Skin epidermis (tissue), 12 donors: Measurements from ENCODE around the gene PTPRN2.

Source experiments
- H3K27ac ChIP-seq, 21 experiments: fragments of 200-600 bp; sonication (generic) in 11 of 21; one replicate each; pipeline ENCODE4 v1.5.0; 2020; ENCODE audit warnings: mild to moderate bottlenecking in 3 of 21, inconsistent platforms in 2 of 21, moderate library complexity in 2 of 21
- H3K4me3 ChIP-seq, 7 experiments: fragments of 200-600 bp; sonication (generic) in 2 of 7; one replicate each; pipeline ENCODE4 v1.5.0; 2020; ENCODE audit warnings: inconsistent platforms in 2 of 7, mild to moderate bottlenecking in 2 of 7, moderate library complexity in 1 of 7

PTPRN2 gene

GRCh38 chr7:157961731-157962457, 625.7 kb downstream of the PTPRN2 start:
- Histone ChIP-seq H3K4me3 (no peak overlapping the region), H3K27ac (no peak overlapping the region)

- no peak overlapping the region for H3K4me3 ChIP-seq
These were observed 632.1 kb downstream of the PTPRN2 start for GRCh38 chr7:157955348-157955999.

GRCh38 chr7:157954901-157955300, 632.7 kb downstream of the PTPRN2 start:
- Histone ChIP-seq H3K27ac (no peak overlapping the region), H3K4me3 (no peak overlapping the region)

More at GRCh38 chr7:157955348-157955999, 632.1 kb downstream of the PTPRN2 start:
- no peak overlapping the region for H3K27ac ChIP-seq

- Histone ChIP-seq H3K27ac (no peak overlapping the region), H3K4me3 (no peak overlapping the region)
These were observed 634.6 kb downstream of the PTPRN2 start for GRCh38 chr7:157952841-157953645.

GRCh38 chr7:157952050-157952667, 635.5 kb downstream of the PTPRN2 start:
- H3K4me3 ChIP-seq = no peak overlapping the region

GRCh38 chr7:157951300-157952049, 636.1 kb downstream of the PTPRN2 start:
- Histone ChIP-seq H3K4me3 (no peak overlapping the region), H3K27ac (no peak overlapping the region)

More at GRCh38 chr7:157952050-157952667, 635.5 kb downstream of the PTPRN2 start:
- no peak overlapping the region for H3K27ac ChIP-seq

GRCh38 chr7:157949711-157950110, 637.9 kb downstream of the PTPRN2 start:
- no peak overlapping the region for H3K4me3 ChIP-seq

GRCh38 chr7:157947504-157947903, 640.1 kb downstream of the PTPRN2 start:
- Histone ChIP-seq H3K27ac (no peak overlapping the region), H3K4me3 (no peak overlapping the region)

More at GRCh38 chr7:157949711-157950110, 637.9 kb downstream of the PTPRN2 start:
- H3K27ac ChIP-seq = no peak overlapping the region

- H3K4me3 ChIP-seq = no peak overlapping the region
- no peak overlapping the region for H3K27ac ChIP-seq
These were observed 641.1 kb downstream of the PTPRN2 start for GRCh38 chr7:157946398-157947060.

GRCh38 chr7:157945401-157945800, 642.2 kb downstream of the PTPRN2 start:
- no peak overlapping the region for H3K27ac ChIP-seq

GRCh38 chr7:157944734-157945291, 642.8 kb downstream of the PTPRN2 start:
- H3K27ac ChIP-seq = no peak overlapping the region
- H3K4me3 ChIP-seq = no peak overlapping the region

More at GRCh38 chr7:157945401-157945800, 642.2 kb downstream of the PTPRN2 start:
- H3K4me3 ChIP-seq = no peak overlapping the region

- Histone ChIP-seq H3K4me3 (no peak overlapping the region), H3K27ac (no peak overlapping the region)
These were observed 643.6 kb downstream of the PTPRN2 start for GRCh38 chr7:157944051-157944450.

GRCh38 chr7:157943561-157943960, 644.1 kb downstream of the PTPRN2 start:
- no peak overlapping the region for H3K27ac ChIP-seq

GRCh38 chr7:157941210-157941609, 646.4 kb downstream of the PTPRN2 start:
- H3K4me3 ChIP-seq = no peak overlapping the region
- H3K27ac ChIP-seq = no peak overlapping the region

More at GRCh38 chr7:157943561-157943960, 644.1 kb downstream of the PTPRN2 start:
- no peak overlapping the region for H3K4me3 ChIP-seq

GRCh38 chr7:157940497-157940896, 647.1 kb downstream of the PTPRN2 start:
- no peak overlapping the region for H3K27ac ChIP-seq
- no peak overlapping the region for H3K4me3 ChIP-seq

GRCh38 chr7:157938211-157938610, 649.4 kb downstream of the PTPRN2 start:
- H3K4me3 ChIP-seq = no peak overlapping the region
- no peak overlapping the region for H3K27ac ChIP-seq

GRCh38 chr7:157937406-157937805, 650.2 kb downstream of the PTPRN2 start:
- no peak overlapping the region for H3K27ac ChIP-seq
- no peak overlapping the region for H3K4me3 ChIP-seq

- Histone ChIP-seq H3K27ac (no peak overlapping the region), H3K4me3 (no peak overlapping the region)
These were observed 650.6 kb downstream of the PTPRN2 start for GRCh38 chr7:157936976-157937375.
